HG03469 (cell line): ENCODE data around the gene HPD.
"Not testable (repeated sequence)": the region's sequence is repeated elsewhere in the genome, so short reads cannot be mapped to it uniquely, and the experiment has no call there.

Source experiments
- ATAC-seq: cut with Tn5 transposase; IDR thresholded peaks from one replicate; pipeline ENCODE4 v1.9.1; 2021; ENCODE audit warnings: mild to moderate bottlenecking, moderate library complexity, moderate number of reproducible peaks; ENCODE audit not compliant: unreplicated experiment

Gene HPD

DNA sequence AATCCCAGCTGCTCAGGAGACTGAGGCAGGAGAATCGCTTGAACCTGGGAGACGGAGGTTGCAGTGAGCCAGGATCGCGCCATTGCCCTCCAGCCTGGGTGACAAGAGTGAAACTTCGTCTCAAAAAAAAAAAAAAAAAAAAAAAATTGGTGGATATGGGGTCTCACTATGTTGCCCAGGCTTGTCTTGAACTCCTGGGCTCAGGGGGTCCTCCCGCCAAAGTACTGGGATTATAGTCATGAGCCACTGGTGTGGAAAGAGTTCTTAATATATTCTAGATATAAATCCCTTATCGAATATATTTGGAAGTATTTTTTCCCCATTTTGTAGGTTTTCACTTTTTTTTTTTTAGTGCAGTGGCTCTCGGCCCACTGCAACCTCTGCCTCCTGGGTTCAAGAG is 10.6 kb upstream of the HPD start:
- ATAC-seq: not testable (repeated sequence)

DNA sequence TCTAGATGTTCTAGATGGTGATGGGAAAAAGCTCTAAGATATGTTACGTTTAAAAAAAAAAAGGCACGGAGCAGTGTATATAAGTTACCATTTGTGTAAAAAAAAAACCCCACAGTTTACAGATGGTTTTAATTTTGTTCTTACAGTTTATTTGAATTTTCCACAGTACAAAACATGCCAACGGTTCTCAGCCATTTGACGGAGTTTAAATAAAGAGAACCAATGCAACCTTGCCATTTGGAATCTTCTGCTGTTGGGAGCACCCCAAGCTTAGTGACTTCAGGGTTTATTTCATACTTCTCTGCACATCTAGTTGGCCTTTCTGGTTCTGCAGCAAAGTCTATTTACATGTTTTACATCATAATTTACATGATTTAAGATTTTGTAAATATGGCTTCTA is 7.7 kb upstream of the HPD start:
- no peak for ATAC-seq

DNA sequence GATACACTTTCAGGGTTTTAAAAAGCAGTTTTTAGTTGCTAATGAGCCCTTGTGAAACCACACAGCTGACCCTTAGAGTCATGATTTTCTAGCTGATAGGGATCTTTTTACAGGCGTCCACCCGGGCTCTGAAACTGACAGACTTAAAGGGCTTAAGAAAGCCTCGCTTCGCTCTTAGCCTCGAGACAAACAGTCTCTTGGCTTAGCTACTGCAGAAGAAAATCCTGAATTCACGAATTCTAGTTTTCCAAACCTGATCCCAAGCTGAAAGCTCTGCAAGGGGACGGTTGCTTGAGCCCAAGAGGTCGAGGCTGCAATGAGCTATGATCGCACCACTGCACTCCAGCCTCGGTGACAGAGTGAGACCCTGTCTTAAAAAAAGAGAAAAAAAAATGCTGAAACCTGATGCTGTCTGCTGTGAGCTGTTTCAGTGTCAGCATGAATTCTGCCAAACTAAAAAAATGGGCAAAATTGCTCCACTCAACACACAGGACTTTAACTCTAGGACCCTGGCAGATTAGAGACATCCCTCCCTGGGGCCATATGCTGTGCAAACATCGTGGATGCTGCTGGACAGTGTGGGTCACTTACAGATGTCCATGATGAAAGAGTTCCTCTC is 3.1 kb upstream of the HPD start:
- no peak for ATAC-seq

DNA sequence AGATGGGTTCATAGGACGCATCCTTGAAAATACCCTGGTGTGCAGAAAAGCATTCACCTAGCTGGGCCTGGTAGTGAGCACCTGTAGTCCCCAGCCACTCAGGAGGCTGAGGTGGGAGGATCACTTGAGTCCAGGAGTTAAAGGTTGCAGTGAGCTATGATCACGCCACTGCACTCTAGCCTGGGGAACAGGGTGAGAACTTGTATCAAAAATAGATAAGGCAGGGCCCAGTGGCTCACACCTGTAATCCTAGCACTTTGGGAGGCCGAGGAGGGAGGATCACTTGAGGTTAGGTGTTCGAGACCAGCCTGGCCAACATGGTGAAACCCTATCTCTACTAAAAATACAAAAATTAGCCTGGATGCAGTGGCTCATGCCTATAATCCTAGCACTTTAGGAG is 2.0 kb upstream of the HPD start:
- ATAC-seq: not testable (repeated sequence)

DNA sequence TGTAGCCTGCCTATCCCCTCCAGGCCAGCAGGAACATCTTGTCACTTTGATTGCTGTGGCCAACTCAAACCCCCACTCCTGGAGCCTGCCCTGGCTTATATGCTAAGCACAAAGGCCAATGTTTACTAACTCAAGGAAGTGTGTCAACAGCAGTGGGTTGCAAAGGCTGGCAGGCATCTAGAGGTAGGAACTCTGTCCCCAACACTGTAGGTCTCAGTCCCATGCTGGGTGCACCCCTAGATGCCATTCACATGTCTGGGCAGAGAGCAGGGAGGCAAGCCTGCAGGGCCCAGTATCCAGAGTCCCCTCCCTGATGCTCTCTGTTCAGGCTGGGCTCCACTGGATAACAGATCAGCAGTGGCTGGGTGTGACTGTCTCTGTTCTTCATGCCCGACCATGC is 1.6 kb upstream of the HPD start:
- no peak for ATAC-seq

DNA sequence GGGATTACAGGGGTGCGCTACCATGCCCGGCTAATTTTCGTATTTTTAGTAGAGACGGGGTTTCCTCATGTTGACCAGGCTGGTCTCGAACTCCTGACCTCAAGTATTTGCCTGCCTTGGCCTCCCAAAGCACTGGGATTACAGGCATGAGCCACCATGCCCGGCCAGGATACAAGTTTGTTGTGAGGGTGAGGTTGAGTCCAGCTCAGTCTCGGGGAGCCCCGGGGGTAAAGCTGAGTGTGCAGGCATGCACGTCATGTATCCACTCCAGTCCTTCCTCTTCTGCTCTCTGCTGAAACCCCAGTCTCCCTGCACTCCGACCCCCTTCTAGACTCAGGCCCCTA is 369 bp downstream of the HPD start:
- no peak for ATAC-seq

DNA sequence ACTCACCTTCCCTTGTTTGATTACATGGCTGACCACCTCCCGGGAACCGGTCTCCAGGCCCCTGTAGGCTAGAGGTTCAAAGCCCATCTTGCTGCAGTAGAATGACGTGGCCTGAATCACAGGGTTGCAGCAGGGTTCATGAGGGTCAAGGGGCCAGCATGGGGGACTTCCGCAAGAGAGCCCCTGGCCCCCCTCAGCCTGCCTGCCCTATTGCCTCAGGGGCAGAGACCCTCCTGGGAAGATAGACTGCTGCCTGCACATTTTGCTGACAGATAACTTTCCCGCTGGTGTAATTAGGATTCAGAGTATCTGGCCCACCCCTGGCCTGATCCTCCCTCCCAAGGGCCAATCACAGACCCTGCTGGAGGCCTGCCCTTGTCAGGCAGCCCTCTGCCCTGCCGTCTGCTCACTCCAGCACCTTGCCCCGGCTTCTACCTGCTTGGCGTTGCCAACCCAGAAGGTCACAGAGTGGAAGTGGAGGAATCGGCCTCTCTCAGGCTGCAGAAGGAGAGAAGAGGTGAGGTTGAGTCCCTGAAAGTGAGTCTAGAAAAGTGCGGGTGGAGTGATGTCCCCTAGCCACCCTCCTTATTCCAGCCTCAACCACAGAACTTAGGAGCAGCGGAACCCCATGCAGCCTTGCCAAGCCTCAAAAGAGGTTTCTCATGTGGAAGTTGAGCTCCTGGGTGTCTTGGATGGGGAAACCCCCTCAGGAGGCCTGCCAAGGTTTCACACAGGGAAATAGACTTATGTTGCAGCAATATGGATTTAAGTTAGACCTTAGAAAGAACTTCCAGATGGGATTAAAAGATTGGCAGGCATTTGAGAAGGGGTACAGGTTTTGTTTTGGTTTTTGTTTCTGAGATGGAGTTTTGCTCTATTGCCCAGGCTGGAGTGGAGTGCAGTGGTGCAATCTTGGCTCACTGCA is 1.1 kb downstream of the HPD start:
- ATAC-seq: no peak

DNA sequence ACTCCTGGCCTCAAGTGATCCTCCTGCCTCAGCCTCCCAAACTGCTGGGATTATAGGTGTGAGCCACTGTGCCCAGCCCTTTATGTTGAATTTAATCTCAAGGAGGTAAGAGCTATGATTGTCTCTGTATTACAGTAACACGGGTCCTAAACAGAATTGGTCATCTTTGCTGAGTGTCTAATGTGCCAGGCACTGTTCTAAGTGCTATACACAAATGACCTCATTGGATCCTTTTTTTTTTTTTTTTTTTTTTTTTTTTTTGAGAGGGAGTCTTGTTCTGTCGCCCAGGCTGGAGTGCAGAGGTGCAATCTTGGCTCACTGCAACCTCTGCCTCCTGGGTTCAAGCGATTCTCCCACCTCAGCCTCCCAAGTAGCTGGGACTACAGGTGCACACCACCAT is 6.3 kb downstream of the HPD start:
- ATAC-seq: not testable (repeated sequence)

DNA sequence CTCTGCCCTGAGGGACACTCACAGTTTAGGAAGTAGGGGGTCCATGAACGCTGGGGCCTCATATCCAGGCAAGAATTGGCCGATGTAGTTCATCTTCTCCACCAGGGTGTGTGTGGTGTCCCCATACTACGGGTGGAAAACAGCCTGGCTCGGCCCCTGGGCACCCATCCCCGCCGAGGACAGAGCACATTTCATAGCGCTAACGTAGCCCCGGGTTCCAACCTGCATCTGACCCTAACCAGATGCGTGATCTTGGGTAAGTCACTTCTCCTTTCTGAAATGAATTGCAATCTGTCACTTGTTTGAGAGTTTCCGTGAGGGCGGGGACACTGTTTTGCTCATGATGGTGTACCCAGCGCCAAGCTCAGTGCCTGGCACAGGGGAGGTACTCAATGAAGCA is 9.0 kb downstream of the HPD start:
- no peak for ATAC-seq

DNA sequence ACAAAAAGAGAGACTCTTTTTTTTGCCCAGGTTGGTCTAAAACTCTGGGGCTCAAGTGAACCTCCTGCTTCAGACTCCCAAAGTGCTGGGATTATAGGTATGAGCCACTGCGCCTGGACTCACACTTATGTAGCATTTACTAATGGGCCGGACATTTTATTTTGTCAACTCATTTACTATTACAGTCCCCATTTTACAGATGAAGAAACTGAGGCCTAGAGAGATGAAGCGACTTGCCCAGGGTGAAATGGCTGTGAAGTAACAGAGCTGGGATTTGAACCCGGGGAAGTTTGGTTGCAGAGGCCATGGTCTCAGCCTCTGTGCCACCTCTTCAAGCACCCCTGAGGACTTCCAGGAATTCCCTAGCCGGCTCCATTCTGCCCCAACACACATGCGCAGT is 9.4 kb downstream of the HPD start:
- ATAC-seq: no peak

DNA sequence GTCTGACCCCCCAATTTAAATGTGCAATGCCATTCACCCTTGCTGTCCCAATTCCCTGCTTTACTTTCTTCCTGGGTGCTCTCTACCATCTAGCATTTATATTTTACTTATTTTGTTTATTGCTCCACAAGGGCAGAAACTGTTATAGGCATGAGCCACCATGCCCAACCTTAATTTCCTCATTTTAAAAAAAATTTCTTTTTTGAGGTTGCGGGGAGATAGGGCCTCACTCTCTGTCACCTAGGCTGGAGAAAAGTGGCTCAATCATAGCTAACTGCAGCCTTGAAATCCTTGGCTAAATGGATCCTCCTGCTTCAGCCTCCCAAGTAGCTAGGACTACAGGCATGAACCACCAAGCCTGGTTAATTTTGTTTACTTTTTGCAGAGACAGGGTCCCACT is 13.0 kb downstream of the HPD start:
- ATAC-seq: no peak

DNA sequence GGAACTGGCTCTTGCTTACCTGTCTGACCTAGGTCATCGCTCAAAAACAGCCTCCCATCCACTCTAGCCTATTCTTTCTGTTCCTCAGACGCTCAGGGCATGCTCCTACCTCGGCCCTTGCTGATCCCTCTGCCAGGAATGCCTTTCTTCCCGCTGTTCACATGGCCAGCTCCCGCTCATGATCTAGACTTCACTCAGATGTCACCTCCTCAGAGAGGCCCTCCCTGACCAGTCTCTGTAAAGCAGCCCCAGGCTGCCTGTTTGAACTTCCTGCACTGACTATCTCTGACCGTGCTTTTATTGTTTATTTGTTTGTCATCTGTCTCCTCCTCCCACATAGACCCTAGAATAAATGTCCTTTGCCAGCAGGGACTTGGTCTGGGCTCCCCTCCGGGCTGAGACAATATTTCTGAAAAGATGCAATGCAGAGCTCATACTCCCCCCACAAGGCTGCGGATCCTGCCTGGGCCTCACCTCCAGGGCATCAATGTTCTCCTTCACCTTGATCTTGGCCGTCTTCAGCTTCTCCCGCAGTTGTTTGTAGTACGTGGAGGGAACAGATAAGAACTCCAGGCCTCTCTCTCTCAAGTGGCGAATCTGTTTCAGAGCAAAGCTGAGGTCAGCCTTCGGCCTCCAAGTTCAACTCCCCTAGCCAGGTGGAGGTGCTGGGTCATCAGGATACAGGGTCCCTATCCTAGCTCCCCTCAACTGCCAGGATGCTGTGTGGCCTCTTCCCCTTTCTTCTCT is 15.2 kb downstream of the HPD start:
- ATAC-seq: no peak

DNA sequence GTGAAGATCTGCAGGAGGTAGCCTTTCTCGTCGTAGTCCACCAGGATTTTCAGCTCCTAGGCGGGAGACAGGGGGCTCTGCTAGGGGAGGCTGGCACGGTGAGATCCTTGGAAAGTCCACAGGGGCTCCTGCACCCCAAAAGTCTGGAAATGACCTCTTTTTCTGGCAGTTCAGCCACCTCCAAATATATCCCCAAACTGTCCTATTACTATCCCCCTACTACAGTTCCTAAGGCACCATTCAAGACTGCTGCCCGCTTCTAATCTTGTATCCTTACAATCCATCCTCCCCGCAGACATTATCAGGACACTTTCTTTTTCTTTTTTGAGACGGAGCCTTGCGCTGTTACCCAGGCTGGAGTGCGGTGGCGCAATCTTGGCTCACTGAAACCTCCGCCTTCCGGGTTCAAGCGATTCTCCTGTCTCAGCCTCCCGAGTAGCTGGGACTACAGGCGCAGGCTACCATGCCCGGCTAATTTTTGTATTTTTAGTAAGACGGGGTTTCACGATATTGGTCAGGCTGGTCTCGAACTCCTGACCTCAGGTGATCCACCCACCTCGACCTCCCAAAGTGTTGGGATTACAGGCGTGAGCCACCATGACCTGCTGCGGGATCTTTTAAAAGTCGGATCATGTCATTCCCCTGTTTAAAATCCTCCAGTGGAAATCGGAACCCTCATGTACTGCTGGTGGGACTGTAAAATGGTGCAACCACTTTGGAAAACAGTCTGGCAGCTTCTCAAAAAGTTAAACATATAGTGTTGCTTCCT is 18.5 kb downstream of the HPD start:
- ATAC-seq: no peak

DNA sequence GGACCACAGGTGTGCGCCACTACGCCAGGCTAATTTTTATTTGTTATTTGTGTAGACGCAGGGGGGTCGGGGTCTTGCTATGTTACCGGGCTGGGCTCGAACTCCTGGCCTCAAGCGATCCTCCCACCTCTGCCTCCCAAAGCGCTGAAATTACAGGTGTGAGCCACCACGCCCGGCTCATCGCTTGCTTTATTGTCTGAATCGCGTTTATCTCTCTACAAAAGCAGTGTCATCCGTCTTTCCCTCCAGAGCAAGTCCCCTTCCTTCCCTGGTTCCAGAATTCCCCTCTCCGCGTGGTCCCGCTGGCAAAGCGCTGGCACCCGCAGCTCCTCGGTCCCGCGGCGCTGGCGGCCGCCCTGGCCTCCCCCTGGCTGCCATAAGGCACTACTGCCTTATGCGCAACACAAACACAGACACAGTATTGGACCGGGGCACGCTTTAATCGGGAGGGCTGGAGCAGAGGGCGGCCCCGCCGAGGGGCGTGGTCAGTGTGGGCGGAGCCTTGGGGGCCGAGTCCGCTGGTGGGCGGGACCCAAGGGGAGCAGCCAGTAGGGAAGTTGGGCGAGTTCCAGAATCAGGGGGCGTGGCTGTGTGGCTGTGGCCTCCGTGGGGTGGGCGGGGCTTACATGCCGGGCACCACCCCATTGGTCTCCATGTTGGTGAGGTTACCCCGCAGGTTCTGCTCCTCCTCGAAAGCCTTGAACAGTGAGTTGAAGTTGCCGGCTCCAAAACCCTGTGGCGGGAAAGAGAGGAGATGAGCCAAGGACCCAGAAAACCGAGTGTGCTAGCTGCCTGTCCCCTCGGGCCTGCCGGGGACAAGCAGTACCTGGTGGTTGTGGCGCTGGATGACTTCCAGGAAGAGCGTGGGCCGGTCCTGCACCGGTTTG is 19.3 kb downstream of the HPD start:
- ATAC-seq: peak; percentile 78

DNA sequence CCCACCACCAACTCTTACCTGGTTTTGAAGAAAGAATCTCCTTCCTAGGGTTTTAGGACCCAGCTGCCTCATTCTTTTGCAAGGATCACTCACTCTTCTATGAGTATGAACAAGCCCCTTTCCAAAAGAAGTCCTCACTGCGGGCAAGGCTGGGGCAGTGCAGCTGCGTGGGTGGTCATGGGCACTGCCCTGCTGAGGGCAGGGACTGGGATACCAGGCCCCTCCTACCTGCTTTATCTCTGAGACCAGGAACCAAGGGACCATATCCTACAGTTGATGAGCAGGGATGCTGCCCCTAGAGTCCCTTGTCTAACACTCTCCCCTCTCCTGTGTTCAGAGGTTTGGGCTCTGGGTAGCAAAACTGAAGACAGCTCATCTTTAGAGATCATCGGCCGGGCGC is 20.5 kb downstream of the HPD start:
- no peak for ATAC-seq

DNA sequence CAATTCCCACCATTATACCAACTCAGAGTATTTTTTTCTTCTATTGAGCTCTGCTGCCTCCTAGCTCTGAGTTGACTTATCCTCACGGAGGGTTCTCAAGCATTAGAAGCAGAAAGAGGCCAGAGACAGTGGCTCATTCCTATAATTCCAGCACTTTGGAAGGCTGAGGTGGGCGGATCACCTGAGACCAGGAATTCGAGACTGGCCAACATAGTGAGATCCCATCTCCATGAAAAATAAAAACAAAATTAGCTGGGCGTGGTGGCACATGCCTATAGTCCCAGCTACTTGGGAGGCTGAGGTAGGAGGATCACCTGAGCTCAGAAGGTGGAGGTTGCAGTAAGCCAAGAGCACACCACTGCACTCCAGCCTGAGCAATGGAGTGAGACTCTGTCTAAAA is 21.0 kb downstream of the HPD start:
- no peak for ATAC-seq

DNA sequence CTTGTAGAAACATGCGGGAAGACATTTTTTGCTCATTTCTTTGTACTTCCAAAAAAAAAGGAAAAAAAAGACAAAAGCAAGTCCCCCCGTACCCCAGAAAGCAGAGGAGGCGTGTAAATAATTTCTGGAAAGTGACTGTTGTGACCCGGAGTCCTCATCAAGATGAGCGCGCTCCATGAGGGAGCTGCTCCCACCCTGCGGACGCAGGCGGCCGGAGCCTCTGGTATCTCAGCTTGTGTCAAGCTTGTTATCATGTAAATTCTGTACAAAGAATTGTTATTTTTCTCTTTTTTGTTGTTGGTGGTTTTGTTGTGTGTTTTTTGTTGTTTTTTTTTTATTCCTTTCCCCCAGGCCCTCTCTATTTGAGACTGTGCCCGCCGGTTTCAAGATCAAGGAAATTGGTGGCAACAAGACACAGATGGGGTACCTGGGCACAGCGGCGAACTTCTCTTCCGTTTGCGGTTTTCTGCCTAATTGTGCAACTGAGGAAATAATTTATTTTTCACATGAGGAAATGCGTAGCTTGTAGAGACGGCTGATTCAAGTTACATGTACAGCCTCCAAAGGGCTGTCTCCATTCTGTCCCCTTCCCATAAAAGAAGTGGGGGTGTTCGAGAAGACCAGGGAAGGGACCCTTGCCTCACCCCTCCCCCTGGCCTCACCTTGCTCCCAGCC is 27.0 kb downstream of the HPD start:
- ATAC-seq: no peak

DNA sequence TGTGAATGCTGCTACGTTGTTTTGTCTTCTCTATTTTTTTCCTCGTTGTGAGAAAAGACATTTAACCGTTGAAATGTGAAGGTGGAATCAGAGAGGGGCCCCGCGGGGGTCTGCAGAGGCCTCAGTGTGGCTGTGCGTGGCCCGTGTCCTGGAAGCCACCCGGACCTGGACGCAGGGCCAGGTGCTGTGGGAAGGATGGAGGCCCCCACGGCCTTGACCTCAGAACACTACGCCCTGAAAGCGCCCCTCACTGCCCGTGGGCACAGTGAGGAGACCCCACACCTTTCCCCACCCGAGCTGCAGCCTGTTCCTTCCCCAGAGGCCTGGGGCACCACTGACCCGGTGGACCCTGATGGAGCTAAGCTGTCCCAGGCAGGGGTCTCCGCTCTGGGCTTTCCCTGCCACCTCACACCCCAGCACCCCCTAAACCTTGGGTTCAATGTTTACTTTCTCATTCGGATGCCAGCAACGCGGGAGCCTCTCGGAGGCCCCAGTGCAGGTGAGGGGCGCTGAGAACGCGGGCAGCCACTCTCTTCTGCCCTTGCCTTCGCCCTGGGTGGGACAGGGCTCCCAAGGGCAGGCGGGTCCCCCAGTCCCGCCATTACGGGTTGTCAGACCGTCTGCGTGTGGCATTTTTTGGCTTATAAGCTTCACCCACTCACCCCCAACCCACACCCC is 27.9 kb downstream of the HPD start:
- ATAC-seq: no peak

DNA sequence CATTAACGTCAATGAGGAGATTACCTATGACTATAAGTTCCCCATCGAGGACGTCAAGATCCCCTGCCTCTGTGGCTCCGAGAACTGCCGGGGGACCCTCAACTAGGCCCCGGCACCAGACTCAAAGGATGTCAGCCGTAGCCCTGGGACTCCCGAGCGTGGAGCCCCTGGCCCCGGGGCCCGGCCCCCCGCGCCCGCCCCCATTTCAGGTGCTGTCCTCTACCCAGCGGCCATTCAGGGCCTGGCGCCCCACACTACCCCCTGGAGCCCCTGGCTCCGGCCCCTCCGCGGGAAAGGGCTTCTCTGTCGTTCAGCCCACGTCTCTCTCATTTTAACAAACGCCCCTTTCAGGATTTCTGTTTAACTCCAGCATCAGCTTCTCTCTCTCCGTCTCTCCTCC is 28.5 kb downstream of the HPD start:
- no peak for ATAC-seq
